Stimulated activated CD4-positive, alpha-beta T cell treated with anti-CD3 and anti-CD28 coated beads, Interleukin-2, amount 100 ng/mL, for 4 hours (primary cell): ENCODE measurements around the gene DIPK1A.
"Not testable (repeated sequence)": the region's sequence is repeated elsewhere in the genome, so short reads cannot be mapped to it uniquely, and the experiment has no call there.

Experiments
- DNase-seq: peaks from one replicate; pipeline ENCODE4 v3.0.0-alpha.2; 2020; ENCODE audit warnings: low read depth

Gene DIPK1A

DNA sequence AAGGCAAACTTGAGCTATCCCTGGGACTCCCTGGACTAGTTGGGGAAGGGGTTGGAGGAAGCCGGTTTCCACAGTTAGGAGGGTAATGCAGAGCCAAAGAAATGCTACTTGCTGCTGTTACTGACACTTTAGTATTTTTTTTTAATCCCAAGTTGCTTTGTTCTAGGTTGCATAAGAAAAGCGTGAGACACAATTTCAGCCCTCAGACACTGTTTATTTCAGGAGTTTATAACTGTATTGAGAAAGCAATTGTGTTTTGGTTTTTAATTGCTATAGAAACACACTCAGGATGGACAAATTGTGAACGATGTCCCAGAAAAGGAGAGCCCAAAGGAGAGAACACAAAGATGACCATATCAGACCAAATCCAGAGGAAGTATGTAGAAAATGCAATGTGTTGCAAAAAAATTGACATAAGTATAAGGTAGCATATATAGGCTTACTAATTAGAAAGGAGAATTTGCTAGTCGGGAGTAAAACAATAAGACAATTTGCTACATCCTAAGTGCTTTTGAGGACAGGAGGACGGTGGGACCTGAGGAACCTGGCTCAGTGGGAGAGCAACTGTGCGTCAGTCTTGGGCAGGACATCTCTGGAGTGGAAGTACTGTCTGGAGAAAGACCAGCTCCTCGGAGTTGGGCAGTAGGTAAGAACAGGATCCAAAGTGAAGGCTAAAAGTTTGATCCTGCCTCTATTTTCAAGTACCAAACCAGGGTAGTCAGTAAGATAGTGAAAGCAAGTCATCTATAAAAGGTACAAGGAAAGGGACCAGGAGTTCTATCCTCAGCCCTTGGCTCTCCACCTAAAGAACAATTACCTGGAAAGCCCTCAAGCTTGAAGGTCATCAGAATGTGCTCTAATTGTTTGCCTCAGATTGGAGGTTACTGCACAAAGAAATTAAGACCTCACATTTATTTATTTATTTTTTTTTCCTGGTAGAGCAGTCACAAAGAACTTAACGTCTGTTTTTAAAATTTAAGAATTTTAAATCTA lies 39.9 kb downstream of the DIPK1A start:
- no peak for DNase-seq

DNA sequence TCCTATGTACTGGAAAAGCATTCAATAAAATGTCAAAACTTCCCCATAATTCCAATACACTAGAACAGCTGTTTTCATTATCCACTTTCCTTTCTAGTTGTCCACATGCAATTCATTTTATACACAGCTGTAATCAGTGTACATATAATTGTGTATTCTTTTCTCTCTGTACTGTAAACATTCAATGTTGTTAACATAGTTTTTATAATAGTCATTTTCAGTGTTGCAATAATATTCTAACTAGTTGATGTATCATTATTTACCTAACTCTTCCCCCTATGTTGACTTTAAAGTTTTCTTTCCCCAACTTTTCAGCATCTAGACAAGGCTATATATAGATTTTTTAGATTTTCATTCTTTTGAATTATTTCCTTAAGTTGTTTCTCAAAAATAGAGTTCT lies 44.4 kb downstream of the DIPK1A start:
- DNase-seq = no peak

DNA sequence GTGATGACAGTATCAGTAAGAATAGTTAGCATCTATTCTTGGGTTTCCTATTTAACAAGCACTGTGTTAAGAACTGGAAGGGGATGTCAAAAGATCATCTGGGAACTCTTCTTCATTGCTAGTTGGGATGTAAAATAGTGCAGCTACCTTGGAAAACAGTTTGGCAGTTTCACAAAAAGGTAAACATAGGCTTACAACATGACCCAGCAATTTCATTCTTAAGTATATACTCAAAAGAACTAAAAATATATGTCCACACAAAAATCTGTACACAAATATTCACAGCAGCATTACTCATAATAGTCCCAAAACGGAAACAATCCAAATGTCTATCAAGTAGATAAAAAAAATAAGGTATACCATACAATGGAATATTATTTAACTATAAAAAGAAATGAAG lies 45.7 kb downstream of the DIPK1A start:
- DNase-seq = no peak

DNA sequence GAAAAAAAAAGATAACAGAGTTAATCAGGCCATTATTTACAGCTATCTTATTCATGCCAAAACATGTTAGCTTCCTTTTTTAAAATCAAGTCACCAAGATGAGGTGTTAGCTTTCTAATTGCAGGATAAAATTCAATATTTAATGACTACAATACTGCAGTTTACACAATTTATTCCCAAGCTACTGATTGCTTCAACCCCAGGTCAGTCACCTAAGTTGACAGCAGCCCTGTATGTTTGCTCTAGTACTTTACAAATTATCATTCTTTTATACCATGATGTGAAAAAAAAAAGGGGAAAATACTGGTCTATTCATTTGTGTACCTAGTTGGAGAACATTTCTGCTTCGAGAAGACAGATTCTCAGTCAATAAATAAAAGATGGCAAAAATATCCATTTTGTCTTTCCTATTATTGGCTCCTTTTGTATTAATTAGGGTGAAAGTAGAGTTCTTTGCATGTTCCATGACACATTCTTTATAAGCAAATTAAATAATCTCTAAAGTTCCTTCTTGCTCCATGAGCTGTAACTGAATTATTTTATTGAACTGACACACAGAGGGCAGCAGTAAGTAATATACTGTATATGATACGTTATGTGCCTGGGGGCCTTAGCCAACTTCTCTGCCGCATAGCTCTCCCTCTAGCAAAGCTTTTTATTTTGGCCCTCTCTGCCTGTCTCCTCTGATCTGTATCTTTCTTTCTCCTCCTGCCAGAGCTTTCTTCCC lies 48.0 kb downstream of the DIPK1A start:
- DNase-seq = no peak

DNA sequence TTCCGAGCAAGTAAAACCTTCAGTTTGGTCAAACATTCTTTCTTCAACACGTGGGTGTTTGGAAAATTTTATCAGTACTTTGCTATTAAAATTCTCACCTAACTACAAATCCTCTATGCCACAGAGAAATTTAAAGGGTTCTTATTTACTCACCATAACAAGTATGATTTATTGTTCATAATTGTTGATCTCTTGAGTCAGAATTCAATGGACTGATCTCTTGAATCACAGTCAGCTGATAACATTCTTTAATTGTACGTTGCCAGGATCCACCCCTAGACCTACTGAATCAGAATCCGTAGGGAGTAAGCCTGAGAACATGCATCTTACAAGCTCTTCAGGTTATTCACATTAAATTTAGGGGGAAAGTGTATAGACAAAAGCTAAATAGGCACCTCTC lies 51.2 kb downstream of the DIPK1A start:
- DNase-seq = no peak

DNA sequence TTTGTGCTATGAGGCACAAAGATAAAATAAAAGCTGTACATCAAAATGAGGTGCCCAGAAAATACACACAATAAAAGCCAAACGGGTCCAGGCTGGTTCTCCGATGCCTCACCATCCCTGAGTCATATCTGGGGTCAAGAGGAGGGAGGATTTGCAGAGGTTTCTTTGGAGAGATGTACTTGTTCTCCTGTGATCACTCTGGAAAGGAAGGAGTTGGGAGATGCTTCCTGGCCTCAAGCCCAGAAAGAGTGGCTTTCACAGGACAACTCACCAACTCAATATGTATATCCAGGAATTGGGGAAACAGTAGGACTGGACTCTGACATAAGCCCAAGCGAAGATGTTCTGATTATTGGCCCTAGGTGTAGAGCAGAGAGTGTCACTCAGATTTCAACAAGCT lies 51.9 kb downstream of the DIPK1A start:
- DNase-seq = no peak

DNA sequence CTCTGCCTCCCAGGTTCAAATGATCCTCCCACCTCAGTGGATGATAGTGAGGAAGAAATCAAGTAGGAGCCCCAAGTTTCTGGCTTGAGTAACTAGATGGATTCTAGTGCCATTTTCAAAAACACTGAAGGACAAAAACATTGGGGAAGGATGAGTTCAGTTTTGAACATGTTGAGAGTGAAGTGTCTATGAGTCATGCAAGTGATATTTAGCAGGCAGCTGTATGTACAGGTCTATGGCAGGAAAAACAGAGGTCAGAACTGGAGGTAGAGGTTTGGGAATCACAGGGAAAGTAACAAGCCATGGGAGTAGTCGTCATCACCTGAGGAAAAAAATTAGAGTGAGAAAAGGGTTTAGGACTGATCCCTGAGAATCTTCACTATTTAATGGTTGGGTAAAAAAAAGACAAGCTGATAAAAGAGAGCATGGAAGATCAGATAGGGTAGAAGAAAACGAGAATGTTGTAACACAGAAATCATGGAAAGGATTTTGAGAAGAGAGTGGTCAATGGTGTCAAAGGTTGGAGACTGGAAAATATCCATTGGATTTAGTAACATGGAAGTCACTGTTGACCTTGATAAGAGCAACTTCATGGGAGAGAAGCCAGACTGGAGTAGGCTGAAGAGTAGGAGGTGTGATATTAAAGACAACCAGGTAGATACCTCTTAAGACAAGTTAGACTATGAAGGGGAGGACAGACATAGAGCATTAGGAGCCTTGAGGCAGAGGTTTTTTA lies 53.1 kb downstream of the DIPK1A start:
- DNase-seq = no peak

DNA sequence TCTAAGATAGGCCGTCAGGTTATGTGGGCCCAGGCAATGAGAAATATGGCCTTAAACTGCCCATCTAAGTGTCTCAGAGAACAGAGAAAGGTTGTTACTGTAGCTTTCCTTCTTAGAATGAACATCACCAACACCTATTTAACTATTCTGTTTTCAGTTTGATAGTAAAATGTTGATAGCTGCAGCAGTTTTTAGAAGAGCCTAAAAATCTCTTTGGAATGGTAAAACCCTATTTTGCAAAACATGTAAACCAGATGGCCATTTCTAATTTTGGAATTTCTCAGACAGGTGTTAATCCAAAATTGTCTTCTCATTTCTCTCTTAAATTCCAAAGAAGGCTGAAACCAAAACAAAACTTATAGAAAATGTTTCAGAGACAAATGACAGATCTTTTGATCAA lies 57.5 kb downstream of the DIPK1A start:
- DNase-seq = no peak

DNA sequence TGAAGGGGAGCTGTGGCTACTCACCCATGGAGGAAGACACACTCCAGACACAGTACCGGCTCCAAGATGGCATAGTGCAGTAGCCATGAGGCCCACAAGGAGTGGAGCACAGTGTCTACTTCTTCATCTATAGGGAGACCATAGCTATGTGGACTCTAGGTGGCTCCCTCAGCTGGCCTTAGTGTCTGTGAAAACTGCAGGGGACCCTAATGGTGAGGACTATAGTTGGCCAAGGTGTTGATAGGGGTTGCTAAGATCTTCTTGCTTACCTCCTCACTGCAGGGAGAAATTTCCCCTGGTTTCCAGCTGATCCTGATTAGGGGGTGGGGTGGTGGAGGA lies 58.9 kb downstream of the DIPK1A start:
- no peak for DNase-seq

DNA sequence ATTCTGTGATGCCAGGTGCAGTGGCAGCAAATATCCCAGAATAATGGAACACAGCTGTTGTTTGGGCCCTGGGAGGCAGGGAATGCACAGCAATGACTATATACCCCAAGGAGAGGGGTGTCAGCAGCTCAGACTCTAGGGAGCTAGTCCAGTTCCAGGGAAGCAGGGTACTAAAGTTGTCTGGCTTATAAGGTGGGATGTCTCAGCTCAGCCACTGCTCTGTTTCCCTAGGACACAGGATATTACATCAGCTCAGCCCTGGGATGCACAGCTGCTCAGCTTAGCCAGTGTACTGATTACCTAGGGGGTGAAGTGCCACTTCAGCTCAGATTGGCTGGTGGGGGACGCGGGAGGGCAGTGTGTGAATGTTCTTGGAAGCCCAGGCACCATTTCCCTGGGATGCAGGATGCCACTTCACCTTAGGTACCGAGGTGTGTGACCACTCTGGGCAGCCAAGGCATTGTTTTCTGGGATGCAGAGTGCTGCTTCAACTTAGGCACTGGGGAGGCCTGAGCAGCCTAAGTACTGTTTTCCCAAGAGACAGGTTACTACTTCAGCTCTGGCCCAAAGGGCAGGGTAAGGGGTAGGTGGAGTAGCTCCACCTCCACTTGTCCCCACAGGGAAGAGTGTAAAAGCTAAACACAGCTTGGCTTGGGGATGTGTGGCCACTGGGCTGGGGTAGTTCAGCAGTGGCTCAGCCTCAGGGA lies 59.4 kb downstream of the DIPK1A start:
- DNase-seq = no peak

DNA sequence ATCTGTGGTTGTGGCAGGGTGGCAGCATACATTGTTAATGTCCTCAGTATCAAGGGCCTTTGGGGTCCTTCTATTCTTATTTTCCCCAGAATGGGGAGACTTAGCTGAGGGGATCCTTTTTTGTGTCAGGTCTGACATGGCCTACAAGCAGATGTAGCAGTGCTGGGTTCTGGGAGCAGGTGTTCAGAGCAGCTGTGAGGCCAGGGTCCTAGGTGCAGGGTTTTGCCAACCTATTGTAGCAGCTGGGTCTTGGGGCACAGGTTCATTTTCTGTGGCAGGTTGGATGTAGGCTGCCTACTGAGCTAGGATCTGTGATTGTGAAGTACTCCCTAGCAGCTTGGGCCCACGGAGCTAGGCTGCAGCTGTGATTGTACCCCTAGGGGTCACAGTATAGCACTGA lies 60.1 kb downstream of the DIPK1A start:
- no peak for DNase-seq

DNA sequence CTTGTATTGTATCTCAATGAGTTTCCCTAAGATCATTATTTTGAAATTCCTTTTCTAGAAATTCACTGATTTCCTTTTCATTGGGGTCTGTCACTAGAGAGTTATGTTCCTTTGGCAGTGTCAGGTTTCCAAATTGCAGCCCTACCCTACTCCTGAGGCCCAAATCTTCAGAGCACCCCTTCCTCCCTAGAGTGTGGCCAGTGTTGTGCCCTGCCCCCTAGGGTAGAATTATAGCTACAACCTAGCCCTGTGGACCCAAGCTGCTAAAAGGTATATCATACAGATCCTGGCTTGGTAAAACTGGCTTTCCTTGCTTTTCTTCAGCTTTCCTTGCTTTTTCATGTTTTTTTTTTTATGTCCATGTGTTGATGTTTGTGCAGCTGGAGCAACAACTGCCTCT lies 60.7 kb downstream of the DIPK1A start:
- no peak for DNase-seq

DNA sequence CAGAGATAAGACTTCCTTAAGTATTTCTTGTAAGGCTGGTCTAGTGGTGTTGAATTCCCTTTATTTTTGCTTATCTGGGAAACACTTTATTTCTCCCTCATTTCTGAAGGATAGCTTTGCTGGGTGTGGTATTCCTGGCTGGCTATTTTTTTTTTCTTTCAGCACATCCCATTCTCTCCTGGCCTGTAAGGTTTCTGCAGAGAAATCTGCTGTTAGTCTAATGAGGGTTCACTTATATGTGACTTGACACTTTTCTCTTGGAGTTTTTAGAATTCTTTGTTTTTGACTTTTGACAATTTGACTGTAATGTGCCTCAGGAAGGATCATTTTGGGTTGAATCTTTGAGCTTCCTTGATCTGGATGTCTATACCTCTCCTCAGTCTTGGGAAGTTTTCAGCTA lies 61.5 kb downstream of the DIPK1A start:
- DNase-seq = no peak

DNA sequence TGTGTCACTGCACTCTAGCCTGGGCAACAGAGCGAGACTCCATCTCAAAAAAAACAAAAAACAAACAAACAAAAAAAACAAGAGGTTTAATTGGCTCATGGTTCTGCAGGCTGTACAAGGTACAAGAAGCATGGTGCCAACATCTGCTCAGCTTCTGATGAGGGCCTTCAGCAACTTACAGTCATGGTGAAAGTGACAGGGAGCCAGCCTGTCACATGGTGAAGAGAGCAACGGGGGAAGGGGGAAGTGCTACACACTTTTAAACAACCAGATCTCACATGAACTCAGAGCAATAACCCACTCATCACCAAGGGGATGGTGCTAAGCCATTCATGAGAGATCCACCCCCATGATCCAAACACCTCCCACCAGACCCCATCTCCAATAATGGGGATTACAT lies 63.2 kb downstream of the DIPK1A start:
- DNase-seq = not testable (repeated sequence)

DNA sequence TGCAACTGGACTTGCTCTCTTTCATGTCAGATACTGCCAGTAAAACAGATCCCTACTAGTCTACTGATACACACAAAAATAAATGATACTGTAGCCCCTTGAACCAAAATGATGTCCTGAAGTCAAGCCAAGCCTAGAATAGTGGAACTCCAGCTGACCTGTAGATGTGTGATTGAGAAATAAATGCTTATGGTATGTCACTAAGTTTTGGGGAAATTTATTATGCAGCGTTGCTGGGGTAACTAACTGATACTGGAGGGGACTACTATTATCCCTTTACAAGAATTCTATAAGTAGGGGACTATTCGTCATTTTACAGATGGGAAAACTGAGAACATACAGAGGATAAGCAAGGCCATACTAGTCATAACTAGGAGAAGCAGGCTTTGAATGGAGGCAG lies 73.8 kb downstream of the DIPK1A start:
- DNase-seq = no peak

DNA sequence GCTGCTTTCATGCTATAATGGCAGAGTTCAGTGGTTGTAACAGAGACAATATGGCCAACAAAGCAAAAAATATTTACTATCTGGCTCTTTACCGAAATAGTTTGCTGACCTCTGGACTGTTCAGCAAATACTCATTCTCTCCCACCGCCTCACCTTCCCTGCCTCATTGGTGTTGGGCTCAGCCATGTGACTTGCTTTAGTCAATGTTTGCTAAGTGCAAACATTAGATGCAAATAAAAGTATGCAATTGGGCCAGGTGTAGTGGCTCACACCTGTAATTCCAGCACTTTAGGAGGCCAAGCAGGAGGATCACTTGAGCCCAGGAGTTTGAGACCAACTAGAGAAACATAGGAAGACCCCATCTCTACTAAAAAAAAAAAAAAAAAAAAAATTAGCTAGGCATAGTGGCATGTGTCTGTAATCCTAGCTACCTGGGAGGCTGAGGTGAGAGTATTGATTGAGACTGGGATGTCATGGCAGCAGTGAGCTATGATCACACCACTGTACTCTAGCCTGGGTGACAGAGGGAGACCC lies 74.3 kb downstream of the DIPK1A start:
- DNase-seq = no peak

DNA sequence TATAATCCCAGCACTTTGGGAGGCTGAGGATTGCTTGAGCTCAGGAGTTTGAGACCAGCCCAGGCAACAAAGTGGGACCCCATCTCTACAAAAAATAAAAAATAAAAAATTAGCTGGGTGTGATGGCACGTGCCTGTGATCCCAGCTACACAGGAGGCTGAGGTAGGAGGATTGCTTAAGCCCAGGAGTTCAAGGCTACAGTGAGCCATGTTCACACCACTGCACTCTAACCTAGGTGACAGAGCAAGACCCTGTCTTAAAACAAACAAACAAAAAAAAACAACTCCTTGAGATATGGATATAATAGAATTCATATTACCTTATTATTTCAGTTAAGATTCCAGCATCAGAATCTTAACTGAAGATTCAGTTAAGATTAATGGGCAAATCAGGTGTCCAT lies 77.1 kb downstream of the DIPK1A start:
- DNase-seq = no peak

DNA sequence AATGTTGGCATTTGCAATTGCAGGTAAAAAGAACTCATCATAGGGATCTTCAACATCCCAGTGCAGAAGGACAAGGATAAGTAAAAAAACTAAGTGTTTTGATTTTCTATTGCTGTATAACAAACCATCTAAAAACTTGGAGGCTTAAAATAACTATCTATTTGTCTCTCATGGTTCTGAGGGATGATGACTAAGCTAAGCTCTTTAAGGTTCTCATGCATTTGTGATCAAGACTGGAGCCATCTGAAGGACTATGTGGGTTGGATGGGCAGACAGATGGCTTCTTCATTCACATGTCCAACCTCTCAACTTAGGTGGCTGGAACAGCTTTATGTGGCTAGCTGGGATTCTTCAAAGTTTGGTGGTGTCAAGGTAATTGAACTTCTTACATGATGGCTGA lies 78.0 kb downstream of the DIPK1A start:
- no peak for DNase-seq

DNA sequence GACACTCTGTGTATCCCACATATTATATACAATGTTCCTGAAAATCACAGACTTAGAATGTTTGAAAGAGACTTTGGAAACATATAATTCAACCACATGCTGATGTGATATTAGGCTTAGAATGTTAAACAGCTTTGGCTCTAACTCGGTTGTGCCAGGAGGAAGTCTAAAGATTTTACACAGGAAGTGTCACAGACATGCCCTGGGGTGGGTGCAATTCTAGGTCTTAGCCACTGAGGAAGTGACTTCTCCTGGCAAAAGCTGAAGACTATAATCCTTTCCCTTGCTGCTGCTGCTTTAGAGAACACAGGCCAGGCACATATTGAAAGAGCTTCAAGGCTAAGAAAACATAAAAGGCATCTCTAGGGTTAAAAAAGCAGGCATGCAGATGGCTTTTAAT lies 78.4 kb downstream of the DIPK1A start:
- DNase-seq = peak; percentile 7

DNA sequence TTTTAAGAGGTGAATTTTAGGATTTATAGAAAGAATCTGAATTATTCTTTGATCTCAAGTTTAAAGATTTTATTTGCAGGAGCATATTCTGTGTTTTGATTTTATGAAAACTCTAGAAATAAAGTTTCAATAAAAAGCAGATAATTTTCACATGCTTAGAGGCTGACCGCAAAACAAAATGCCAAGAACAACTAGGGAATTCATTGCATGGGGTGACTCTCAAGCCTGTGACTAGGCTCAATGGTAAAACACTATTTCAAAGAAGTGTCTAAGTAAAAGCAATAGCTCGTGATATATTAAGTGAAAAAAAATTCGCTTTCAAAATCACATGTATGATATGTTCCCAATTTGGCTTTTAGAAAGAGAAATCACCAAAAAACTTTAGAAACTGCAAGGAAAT lies 79.9 kb downstream of the DIPK1A start:
- DNase-seq = no peak

DNA sequence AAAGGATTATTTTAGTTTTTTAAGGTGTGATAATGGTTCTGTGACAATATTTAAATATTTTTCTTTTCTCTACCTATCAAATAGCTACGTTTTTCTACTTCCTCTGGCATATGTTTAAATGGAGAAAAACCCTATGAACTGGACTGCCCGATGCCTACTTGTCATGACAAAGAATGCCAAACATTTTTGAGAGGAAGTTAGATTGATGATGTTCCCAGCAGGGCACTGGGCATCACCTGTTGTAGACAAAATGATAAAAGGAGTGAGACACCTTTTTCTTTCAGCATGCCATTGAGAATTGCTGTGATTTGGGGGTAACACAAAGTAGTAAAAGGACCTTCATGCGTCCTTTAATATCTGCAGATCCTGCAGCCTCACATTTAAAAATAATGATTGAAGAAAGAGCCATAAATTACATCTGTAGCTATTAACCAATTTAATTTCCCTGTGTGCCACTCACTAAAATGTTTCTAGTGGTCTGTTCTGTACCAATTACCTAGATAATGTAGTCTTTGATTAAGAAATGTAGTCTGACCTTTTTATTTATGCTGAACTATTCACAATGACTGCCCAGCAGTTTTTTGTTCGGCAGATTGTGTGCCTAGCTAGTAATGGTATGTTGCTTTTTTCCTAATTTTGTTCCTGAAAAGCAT lies 81.8 kb downstream of the DIPK1A start:
- DNase-seq = no peak
